Measurements from ENCODE around the gene GALT. TPM values are rescaled to one million over a fixed set of nuclear protein-coding genes. Genes with fewer than 3 reads are reported as not detected.

Gene GALT
- total and polyA plus RNA-seq, 2 of the 13 experiments (the other 11 are each of a cell fraction or from before 2014, with no cell fraction given): 40.4 to 46.3 TPM

GRCh38 chr9:34611811-34612787, 34.4 kb upstream of the GALT start, which contains the start of gene RPP25L (continued):
- TF ChIP-seq EHMT2 (IDR thresholded peaks at IDR 0.05; ENCODE audit: borderline replicate concordance, low read depth, low read length) (no peak), HNRNPL (IDR thresholded peaks at IDR 0.05; ENCODE audit: low read depth, low read length) (no peak), IKZF4 (CRISPR knock-in tag; IDR thresholded peaks at IDR 0.05; ENCODE audit: borderline replicate concordance, low read depth, not compliant biosample characterization) (no peak), ZMYM3 (CRISPR knock-in tag; IDR thresholded peaks at IDR 0.05) (peak; percentile 43), ZNF503 (CRISPR knock-in tag; IDR thresholded peaks at IDR 0.05) (no peak), POLR2AphosphoS2 (IDR thresholded peaks at IDR 0.05; ENCODE audit: low read depth, low read length) (no peak), ZNF761 (CRISPR knock-in tag; conservative IDR thresholded peaks at IDR 0.05) (no peak; the same call in 1 of the 2 replicates), YY1 (IDR thresholded peaks at IDR 0.05; ENCODE audit: insufficient read depth, insufficient replicate concordance, low read depth, low read length) (peak; percentile 94), U2AF1 (optimal IDR thresholded peaks at IDR 0.05; ENCODE audit: low read depth, low read length) (no peak), MNT (IDR thresholded peaks at IDR 0.05) (no peak), ZNF580 (CRISPR knock-in tag; IDR thresholded peaks at IDR 0.05; ENCODE audit: borderline replicate concordance, low read depth) (0 out of 2 replicates have a peak, but pooled peaks have one; percentile 18), ZFP36L2 (CRISPR knock-in tag; IDR thresholded peaks at IDR 0.05) (no peak), ZNF552 (CRISPR knock-in tag; IDR thresholded peaks at IDR 0.05; ENCODE audit: borderline replicate concordance) (no peak), TCF7 (IDR thresholded peaks at IDR 0.05; ENCODE audit: low read depth) (no peak), PRDM4 (CRISPR knock-in tag; IDR thresholded peaks at IDR 0.05; ENCODE audit: borderline replicate concordance) (0 out of 2 replicates have a peak, but pooled peaks have one; percentile 63), SMYD3 (CRISPR knock-in tag; IDR thresholded peaks at IDR 0.05) (no peak), EED (CRISPR knock-in tag; IDR thresholded peaks at IDR 0.05) (0 out of 2 replicates have a peak, but pooled peaks have one; percentile 25), ZNF367 (CRISPR knock-in tag; IDR thresholded peaks at IDR 0.05; ENCODE audit: borderline replicate concordance) (no peak), BRF2 (CRISPR knock-in tag; IDR thresholded peaks at IDR 0.05) (no peak), TAF15 (IDR thresholded peaks at IDR 0.05; ENCODE audit: low read depth, low read length, poor library complexity, severe bottlenecking) (no peak), ZNF878 (CRISPR knock-in tag; IDR thresholded peaks at IDR 0.05) (no peak)

Measured in HepG2 (cell line).